HEK293 (cell line): ENCODE data around the gene ASIP.

ENCODE experiments used
- CTCF ChIA-PET: fragments of 350-600 bp; formaldehyde crosslinking; extraction: SDS; loops from one replicate; lab custom pipeline; 2021; ENCODE audit warnings: antibody characterized with exemption; lab: Yijun Ruan, JAX
- POLR2A ChIA-PET: fragments of 300-600 bp; formaldehyde crosslinking; extraction: SDS; loops from one replicate; lab custom pipeline; 2020; ENCODE audit warnings: antibody characterized with exemption, inconsistent platforms; lab: Yijun Ruan, JAX
- H3K27ac ChIP-seq: fragments of 200-500 bp; sonication (Bioruptor generic); 2 replicates; pipeline ENCODE4 v1.5.1; 2014; ENCODE audit warnings: low read depth, low read length, control low read depth, inconsistent platforms; ENCODE audit errors: extremely low read depth
- H3K36me3 ChIP-seq, 2 experiments: fragments of 200-500 bp in 1 of 2; sonication (Bioruptor generic) in 1 of 2; 1 replicate in 1 of 2; 2 replicates in 1 of 2; pipeline ENCODE4 v1.5.1; 2014 to 2017; ENCODE audit warnings: inconsistent platforms in 2 of 2, low read length in 2 of 2; ENCODE audit not compliant: control insufficient read depth in 2 of 2, insufficient read depth in 1 of 2
- H3K4me1 ChIP-seq: fragments of 200-500 bp; sonication (Bioruptor generic); 2 replicates; pipeline ENCODE4 v1.5.1; 2014; ENCODE audit warnings: mild to moderate bottlenecking, low read length, inconsistent platforms; ENCODE audit not compliant: control insufficient read depth, insufficient read depth
- H3K4me3 ChIP-seq: 2 replicates; pipeline ENCODE4 v1.5.1; 2011; ENCODE audit warnings: low read depth, mild to moderate bottlenecking, control low read depth, low read length, moderate library complexity
- H3K9me3 ChIP-seq: fragments of 200-500 bp; sonication (Bioruptor generic); 2 replicates; pipeline ENCODE4 v1.5.1; 2014; ENCODE audit warnings: low read depth, low read length, inconsistent platforms; ENCODE audit not compliant: control insufficient read depth, insufficient read depth
- AEBP2 ChIP-seq: fragments of 450-650 bp; formaldehyde crosslinking; IDR thresholded peaks from 2 replicates; pipeline ENCODE4 v1.5.1; 2016; ENCODE audit warnings: missing biosample characterization, missing genetic modification characterization, borderline replicate concordance
- HOXA7 ChIP-seq: sonication (generic); formaldehyde crosslinking; IDR thresholded peaks from 2 replicates; pipeline ENCODE4 v1.8.1; 2022; ENCODE audit warnings: missing genetic modification reagents, borderline replicate concordance
- OVOL3 ChIP-seq: fragments of 450-650 bp; formaldehyde crosslinking; IDR thresholded peaks from 2 replicates; pipeline ENCODE4 v1.5.1; 2016; ENCODE audit warnings: missing biosample characterization, missing genetic modification characterization
- RBAK ChIP-seq: fragments of 450-650 bp; formaldehyde crosslinking; IDR thresholded peaks from 2 replicates; pipeline ENCODE4 v1.5.1; 2016; ENCODE audit warnings: missing biosample characterization, missing genetic modification characterization
- REPIN1 ChIP-seq: fragments of 450-650 bp; formaldehyde crosslinking; IDR thresholded peaks from 2 replicates; pipeline ENCODE4 v1.5.1; 2017; ENCODE audit warnings: missing biosample characterization, missing genetic modification characterization, low read depth
- REST ChIP-seq: fragments of 450-650 bp; formaldehyde crosslinking; IDR thresholded peaks from 2 replicates; pipeline ENCODE4 v1.5.1; 2016; ENCODE audit warnings: missing biosample characterization, missing genetic modification characterization
- SCRT1 ChIP-seq: fragments of 450-650 bp; formaldehyde crosslinking; IDR thresholded peaks from 2 replicates; pipeline ENCODE4 v1.5.1; 2016; ENCODE audit warnings: missing biosample characterization, missing genetic modification characterization, borderline replicate concordance
- SETDB1 ChIP-seq: IDR thresholded peaks from one replicate; pipeline ENCODE4 v1.6.1; 2017; ENCODE audit warnings: mild to moderate bottlenecking, low read length, moderate library complexity, mixed read lengths; ENCODE audit not compliant: insufficient read length
- SP7 ChIP-seq: fragments of 450-650 bp; formaldehyde crosslinking; IDR thresholded peaks from 2 replicates; pipeline ENCODE4 v1.5.1; 2016; ENCODE audit warnings: missing biosample characterization, missing genetic modification characterization
- TRIM28 ChIP-seq: IDR thresholded peaks from 2 replicates; pipeline ENCODE4 v1.6.1; 2011; ENCODE audit warnings: low read length, control low read depth, borderline replicate concordance
- ZBTB6 ChIP-seq: fragments of 450-650 bp; formaldehyde crosslinking; IDR thresholded peaks from 2 replicates; pipeline ENCODE4 v1.5.1; 2017; ENCODE audit warnings: missing biosample characterization, missing genetic modification characterization
- ZFP41 ChIP-seq: fragments of 450-650 bp; formaldehyde crosslinking; IDR thresholded peaks from 2 replicates; pipeline ENCODE4 v1.5.1; 2016; ENCODE audit warnings: missing biosample characterization, missing genetic modification characterization, borderline replicate concordance
- ZNF16 ChIP-seq: fragments of 450-650 bp; formaldehyde crosslinking; IDR thresholded peaks from 2 replicates; pipeline ENCODE4 v1.5.1; 2016; ENCODE audit warnings: low read depth, missing biosample characterization, missing genetic modification characterization
- ZNF2 ChIP-seq: fragments of 450-650 bp; formaldehyde crosslinking; IDR thresholded peaks from 2 replicates; pipeline ENCODE4 v1.5.1; 2016; ENCODE audit warnings: missing biosample characterization, missing genetic modification characterization
- ZNF24 ChIP-seq: fragments of 450-650 bp; formaldehyde crosslinking; IDR thresholded peaks from 2 replicates; pipeline ENCODE4 v1.5.1; 2016; ENCODE audit warnings: missing biosample characterization, missing genetic modification characterization
- ZNF274 ChIP-seq, 2 experiments: fragments of 200-500 bp in 1 of 2; fragments of 450-650 bp in 1 of 2; sonication (Bioruptor generic) in 1 of 2; formaldehyde crosslinking in 1 of 2; IDR thresholded peaks; 2 replicates each; pipeline versions ENCODE4 v1.5.1 to v1.6.1; 2014 to 2016; ENCODE audit warnings: borderline replicate concordance in 1 of 2, inconsistent platforms in 1 of 2, low read length in 1 of 2, missing biosample characterization in 1 of 2, missing genetic modification characterization in 1 of 2
- ZNF404 ChIP-seq: fragments of 450-650 bp; formaldehyde crosslinking; IDR thresholded peaks from 2 replicates; pipeline ENCODE4 v1.5.1; 2017; ENCODE audit warnings: missing biosample characterization, missing genetic modification characterization
- ZNF488 ChIP-seq: fragments of 450-650 bp; formaldehyde crosslinking; IDR thresholded peaks from 2 replicates; pipeline ENCODE4 v1.5.1; 2016; ENCODE audit warnings: missing biosample characterization, missing genetic modification characterization
- ZNF510 ChIP-seq: fragments of 450-650 bp; formaldehyde crosslinking; IDR thresholded peaks from 2 replicates; pipeline ENCODE4 v1.5.1; 2018; ENCODE audit warnings: mild to moderate bottlenecking, missing genetic modification characterization, missing biosample characterization; ENCODE audit not compliant: insufficient replicate concordance
- ZNF558 ChIP-seq: fragments of 450-650 bp; formaldehyde crosslinking; IDR thresholded peaks from 2 replicates; pipeline ENCODE4 v1.5.1; 2016; ENCODE audit warnings: missing biosample characterization, missing genetic modification characterization
- ZNF596 ChIP-seq: fragments of 450-650 bp; IDR thresholded peaks from 2 replicates; pipeline ENCODE4 v1.5.0; 2018; ENCODE audit warnings: missing biosample characterization, mild to moderate bottlenecking, missing genetic modification characterization, moderate library complexity
- ZSCAN16 ChIP-seq: fragments of 450-650 bp; formaldehyde crosslinking; IDR thresholded peaks from 2 replicates; pipeline ENCODE4 v1.5.1; 2016; ENCODE audit warnings: missing biosample characterization, missing genetic modification characterization

ASIP gene

GRCh38 chr20:34210271-34210670 is 31.0 kb upstream of the ASIP start (continued):
- TF ChIP-seq ZNF596 (tag by site-specific recombination) (no peak), OVOL3 (tag by site-specific recombination) (no peak), ZNF16 (no peak), ZNF510 (tag by site-specific recombination) (no peak), RBAK (tag by site-specific recombination) (no peak)

GRCh38 chr20:34211591-34211990 is 29.6 kb upstream of the ASIP start:
- TF ChIP-seq TRIM28 (no peak), SETDB1 (peak; percentile 91), ZNF404 (no peak), ZNF558 (0 out of 2 replicates have a peak, but pooled peaks have one; percentile 17)
- TF ChIP-seq, all 188 proteins: peak for 2
- Histone ChIP-seq H3K36me3 (no peaks in the 10 kb centered on the region), H3K9me3 (no peaks in the 10 kb centered on the region), H3K4me1 (no peaks in the 10 kb centered on the region), H3K27ac (no peak overlapping the region), H3K4me3 (no peak overlapping the region)
- POLR2A ChIA-PET: no interaction called here
- CTCF ChIA-PET: no interaction called here

- TF ChIP-seq ZSCAN16 (tag by site-specific recombination): no peak
- no peak for TF ChIP-seq REST
- TF ChIP-seq ZNF274 (IDR thresholded peaks at IDR 0.05; ENCODE audit: low read length): no peak
- TF ChIP-seq ZNF274 (tag by site-specific recombination; IDR thresholded peaks at IDR 0.05; ENCODE audit: borderline replicate concordance): no peak
- TF ChIP-seq ZNF24 (tag by site-specific recombination): no peak
- TF ChIP-seq SP7 (tag by site-specific recombination): no peak
- TF ChIP-seq, all 188 proteins: peak for 0
- Histone ChIP-seq H3K4me1 (no peaks in the 10 kb centered on the region), H3K4me3 (no peak overlapping the region), H3K9me3 (no peaks in the 10 kb centered on the region), H3K36me3 (no peaks in the 10 kb centered on the region), H3K27ac (no peak overlapping the region)
- CTCF ChIA-PET: no interaction called here
- POLR2A ChIA-PET: no interaction called here
Observed at GRCh38 chr20:34213213-34213612, 28.0 kb upstream of the ASIP start.

GRCh38 chr20:34215711-34216381 is 25.4 kb upstream of the ASIP start:
- H3K4me1 ChIP-seq: no peaks in the 10 kb centered on the region
- H3K4me3 ChIP-seq: peak overlapping the region; percentile 11
- H3K36me3 ChIP-seq: no peaks in the 10 kb centered on the region
- peak overlapping the region; percentile 27; the same call in 1 of the 2 replicates for H3K27ac ChIP-seq
- ChIA-PET POLR2A (no interaction called here), CTCF (interaction anchor here (0.7 kb wide), 1 partner anchor 1481 kb away, joined by 3 read pairs; no protein-coding TSS in a partner anchor)
- H3K9me3 ChIP-seq: no peaks in the 10 kb centered on the region
- no peak for TF ChIP-seq ZNF488 (tag by site-specific recombination)
- TF ChIP-seq ZNF2 (tag by site-specific recombination): no peak
- TF ChIP-seq SCRT1 (tag by site-specific recombination): no peak
- TF ChIP-seq HOXA7 (CRISPR knock-in tag): no peak
- TF ChIP-seq ZBTB6 (tag by site-specific recombination): no peak
- no peak for TF ChIP-seq AEBP2 (tag by site-specific recombination)
- no peak for TF ChIP-seq ZFP41
- TF ChIP-seq REPIN1 (tag by site-specific recombination): no peak
